Fibroblast of mammary gland (primary cell): Measurements from ENCODE around the gene MAP3K19.

Source experiments
- DNase-seq: peaks from one replicate; pipeline ENCODE4 v3.0.0-alpha.2; 2010; ENCODE audit warnings: low read depth
- H3K4me3 ChIP-seq: 2 replicates; pipeline ENCODE4 v1.5.1; 2011; ENCODE audit warnings: low read depth, mild to moderate bottlenecking, low read length, moderate library complexity; ENCODE audit not compliant: control insufficient read depth
- TF ChIP-seq, protein P1 (sequence below): conservative IDR thresholded peaks from 2 replicates; pipeline ENCODE4 v1.5.1; 2011; ENCODE audit warnings: low read depth, low read length, inconsistent platforms; ENCODE audit not compliant: control insufficient read depth, insufficient read depth

The MAP3K19 gene, protein sequence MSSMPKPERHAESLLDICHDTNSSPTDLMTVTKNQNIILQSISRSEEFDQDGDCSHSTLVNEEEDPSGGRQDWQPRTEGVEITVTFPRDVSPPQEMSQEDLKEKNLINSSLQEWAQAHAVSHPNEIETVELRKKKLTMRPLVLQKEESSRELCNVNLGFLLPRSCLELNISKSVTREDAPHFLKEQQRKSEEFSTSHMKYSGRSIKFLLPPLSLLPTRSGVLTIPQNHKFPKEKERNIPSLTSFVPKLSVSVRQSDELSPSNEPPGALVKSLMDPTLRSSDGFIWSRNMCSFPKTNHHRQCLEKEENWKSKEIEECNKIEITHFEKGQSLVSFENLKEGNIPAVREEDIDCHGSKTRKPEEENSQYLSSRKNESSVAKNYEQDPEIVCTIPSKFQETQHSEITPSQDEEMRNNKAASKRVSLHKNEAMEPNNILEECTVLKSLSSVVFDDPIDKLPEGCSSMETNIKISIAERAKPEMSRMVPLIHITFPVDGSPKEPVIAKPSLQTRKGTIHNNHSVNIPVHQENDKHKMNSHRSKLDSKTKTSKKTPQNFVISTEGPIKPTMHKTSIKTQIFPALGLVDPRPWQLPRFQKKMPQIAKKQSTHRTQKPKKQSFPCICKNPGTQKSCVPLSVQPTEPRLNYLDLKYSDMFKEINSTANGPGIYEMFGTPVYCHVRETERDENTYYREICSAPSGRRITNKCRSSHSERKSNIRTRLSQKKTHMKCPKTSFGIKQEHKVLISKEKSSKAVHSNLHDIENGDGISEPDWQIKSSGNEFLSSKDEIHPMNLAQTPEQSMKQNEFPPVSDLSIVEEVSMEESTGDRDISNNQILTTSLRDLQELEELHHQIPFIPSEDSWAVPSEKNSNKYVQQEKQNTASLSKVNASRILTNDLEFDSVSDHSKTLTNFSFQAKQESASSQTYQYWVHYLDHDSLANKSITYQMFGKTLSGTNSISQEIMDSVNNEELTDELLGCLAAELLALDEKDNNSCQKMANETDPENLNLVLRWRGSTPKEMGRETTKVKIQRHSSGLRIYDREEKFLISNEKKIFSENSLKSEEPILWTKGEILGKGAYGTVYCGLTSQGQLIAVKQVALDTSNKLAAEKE (N-terminal part only)

DNA sequence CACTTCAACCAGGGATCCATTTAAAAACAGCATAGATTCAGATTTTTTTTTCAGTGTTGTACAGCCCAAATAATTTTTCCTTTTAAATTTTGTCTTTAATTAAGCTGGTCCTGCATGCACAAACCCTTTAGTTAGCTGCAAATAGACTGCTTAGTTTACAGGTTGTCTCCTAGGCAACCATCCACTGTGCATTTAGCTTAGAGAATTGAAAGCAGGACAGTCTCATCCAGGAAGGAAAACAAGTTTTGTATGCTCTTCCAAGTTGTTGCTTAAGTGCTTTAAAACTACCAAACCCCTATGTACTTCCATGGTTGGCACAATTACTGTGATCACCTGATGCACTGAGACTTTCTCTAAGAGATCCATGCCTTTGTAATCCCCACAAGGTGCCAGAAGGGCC, at the start of gene MAP3K19:
Gene MAP3K19 (minus strand): TSS at position 148 of the 400 bp plus-strand sequence. CDS start 22,800 bp downstream, outside the sequence.
- no peak for DNase-seq
- TF ChIP-seq, protein P1, sequence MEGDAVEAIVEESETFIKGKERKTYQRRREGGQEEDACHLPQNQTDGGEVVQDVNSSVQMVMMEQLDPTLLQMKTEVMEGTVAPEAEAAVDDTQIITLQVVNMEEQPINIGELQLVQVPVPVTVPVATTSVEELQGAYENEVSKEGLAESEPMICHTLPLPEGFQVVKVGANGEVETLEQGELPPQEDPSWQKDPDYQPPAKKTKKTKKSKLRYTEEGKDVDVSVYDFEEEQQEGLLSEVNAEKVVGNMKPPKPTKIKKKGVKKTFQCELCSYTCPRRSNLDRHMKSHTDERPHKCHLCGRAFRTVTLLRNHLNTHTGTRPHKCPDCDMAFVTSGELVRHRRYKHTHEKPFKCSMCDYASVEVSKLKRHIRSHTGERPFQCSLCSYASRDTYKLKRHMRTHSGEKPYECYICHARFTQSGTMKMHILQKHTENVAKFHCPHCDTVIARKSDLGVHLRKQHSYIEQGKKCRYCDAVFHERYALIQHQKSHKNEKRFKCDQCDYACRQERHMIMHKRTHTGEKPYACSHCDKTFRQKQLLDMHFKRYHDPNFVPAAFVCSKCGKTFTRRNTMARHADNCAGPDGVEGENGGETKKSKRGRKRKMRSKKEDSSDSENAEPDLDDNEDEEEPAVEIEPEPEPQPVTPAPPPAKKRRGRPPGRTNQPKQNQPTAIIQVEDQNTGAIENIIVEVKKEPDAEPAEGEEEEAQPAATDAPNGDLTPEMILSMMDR, result no peak

DNA sequence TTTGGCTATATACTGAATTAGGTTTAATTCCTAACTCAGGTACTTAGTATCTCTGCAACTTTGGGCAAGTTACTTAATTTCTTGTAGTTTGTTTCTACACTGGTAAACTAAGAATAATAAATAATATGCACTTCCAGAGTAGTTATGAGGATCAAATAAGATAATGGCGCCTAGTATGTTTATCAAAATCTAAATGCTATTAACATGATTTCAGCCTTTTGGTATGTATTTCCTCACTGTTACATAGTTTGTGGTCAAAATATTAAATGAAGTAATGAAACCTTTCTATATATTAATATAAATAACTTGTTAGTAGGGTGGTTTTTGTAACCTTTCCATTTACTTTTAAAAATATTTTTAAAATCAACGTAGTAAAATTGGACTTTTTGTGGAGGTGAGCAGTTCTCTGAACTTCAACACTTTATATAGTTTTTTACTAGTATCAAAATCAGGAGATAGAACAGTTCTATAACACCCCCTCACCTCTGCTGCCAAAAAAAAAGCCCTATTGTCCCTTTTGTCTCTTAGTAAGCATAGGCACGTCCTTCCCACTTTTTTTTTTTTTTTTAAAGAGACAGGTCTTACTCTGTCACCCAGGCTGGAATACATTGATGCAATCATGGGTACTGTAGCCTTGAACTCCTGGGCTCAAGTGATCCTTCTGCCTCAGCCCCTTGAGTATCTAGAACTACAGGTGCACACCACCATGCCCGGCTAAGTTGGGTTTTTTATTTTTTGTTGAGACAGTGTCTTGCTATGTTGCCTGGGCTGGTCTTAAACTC, 49.6 kb upstream of the MAP3K19 start:
- TF ChIP-seq, protein P1, result no peak
- H3K4me3 ChIP-seq, result no peak overlapping the region
- DNase-seq, result no peak

More for the DNA sequence above, at the start of gene MAP3K19:
- no peak within 1 kb of the TSS for H3K4me3 ChIP-seq

DNA sequence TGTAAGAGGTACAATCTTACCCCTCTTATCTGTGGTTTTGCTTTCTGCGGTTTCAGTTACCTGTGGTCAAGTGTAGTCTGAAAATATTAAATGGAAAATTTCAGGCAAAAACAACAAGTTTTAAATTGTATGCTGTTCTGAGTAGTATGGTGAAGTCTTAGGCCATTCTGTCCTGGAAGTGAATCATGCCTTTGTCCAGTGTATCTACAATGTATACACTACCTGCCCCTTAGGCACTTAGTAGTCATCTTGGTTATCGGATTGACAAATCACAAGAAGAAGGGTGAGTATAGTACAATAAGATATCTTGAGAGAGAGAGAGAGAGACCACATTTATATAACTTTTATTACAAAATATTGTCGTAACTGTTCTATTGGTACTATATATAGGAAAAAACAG, 48.3 kb upstream of the MAP3K19 start:
- no peak for DNase-seq
- TF ChIP-seq, protein P1, result no peak
- H3K4me3 ChIP-seq, result no peak overlapping the region

DNA sequence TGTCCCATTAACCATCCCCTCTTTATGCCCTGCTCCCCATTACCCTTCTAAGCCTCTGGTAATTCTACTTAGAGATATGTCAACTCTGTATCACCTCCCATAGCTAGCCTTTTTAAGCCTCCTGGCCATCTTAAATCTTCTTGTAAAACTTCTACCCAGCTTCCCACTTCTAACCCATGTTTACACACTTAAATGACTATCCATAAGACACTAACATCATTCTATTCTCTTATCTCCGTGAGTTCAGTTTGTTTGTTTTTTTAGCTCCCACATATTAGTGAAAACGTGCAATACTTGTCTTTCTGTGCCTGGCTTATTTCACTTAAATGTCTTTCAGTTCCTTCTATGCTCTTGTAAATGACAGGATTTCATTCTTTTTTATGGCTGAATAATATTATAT, 47.3 kb upstream of the MAP3K19 start:
- TF ChIP-seq, protein P1, result no peak
- DNase-seq, result no peak
- no peak overlapping the region for H3K4me3 ChIP-seq

DNA sequence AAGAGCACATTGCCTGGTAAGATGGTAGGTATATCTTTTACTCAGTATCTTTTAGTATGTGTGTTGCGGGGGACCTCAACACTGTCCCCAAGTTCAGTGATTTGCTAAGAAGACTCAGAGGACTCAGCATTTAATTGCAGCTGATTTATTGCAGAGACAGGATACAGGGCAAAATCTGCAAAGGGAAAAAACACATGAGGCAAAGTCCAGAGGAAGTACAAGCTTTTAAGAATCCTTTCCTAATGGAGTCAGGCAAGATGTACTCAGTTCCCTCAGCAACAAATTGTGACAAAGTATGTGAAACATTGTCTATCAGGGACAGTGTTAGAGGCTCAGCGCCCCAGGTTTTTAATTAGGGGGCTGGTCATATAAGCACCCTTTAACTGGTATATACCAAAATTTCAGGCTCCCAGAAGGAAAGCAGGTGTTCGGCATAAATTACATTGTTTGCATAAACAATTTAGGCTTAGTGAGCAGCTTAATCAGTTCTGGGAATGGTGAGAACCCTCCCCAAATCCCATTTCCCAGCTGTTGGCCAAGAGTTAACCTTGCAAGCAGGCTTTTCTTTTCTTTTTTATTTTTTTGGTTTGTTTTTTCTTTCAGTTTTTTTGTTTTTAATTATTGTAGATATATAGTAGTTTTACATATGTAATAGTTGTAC, 46.6 kb upstream of the MAP3K19 start:
- TF ChIP-seq, protein P1, result no peak
- no peak for DNase-seq
- H3K4me3 ChIP-seq, result no peak overlapping the region
